A549 (cell line): ENCODE results near the gene CDH4.

Experiments
- CTCF ChIP-seq: fragments of >200 bp; sonication (Bioruptor Twin); formaldehyde crosslinking; IDR thresholded peaks from 3 replicates; pipeline ENCODE4 v1.5.1; 2016
- ESRRA ChIP-seq: fragments of 150-350 bp; IDR thresholded peaks from 2 replicates; pipeline ENCODE4 v1.6.1; 2014; ENCODE audit warnings: mild to moderate bottlenecking, low read length, borderline replicate concordance
- POLR2A ChIP-seq: IDR thresholded peaks from 2 replicates; pipeline ENCODE4 v1.6.1; 2012; ENCODE audit warnings: mild to moderate bottlenecking, low read length
- POLR2AphosphoS2 ChIP-seq: conservative IDR thresholded peaks from 2 replicates; pipeline ENCODE4 v1.6.1; 2012; ENCODE audit warnings: low read length, improper control_type of control experiment, inconsistent platforms

- TF ChIP-seq CTCF (no peak), POLR2A (no peak), POLR2AphosphoS2 (no peak), ESRRA (no peak)
These were observed 615.9 kb downstream of the CDH4 start for GRCh38 chr20:61868006-61868405.
